DND-41 (cell line): Measurements from ENCODE around the gene MSI2.

Source experiments
- ATAC-seq: fragments of 200-7000 bp; cut with Tn5 transposase; 3 replicates; pipeline ENCODE4 v1.9.1; 2021; ENCODE audit warnings: low read depth; ENCODE audit not compliant: insufficient read depth
- DNase-seq: peaks from one replicate; pipeline ENCODE4 v3.0.0-alpha.2; 2020
- H2AFZ ChIP-seq: 2 replicates; pipeline ENCODE4 v1.6.0; 2012; ENCODE audit warnings: low read depth, low read length
- H3K27ac ChIP-seq: 2 replicates; pipeline ENCODE4 v1.5.1; 2012; ENCODE audit warnings: low read length, inconsistent platforms
- H3K27me3 ChIP-seq: fragments of 200-600 bp; sonication (generic); 2 replicates; pipeline ENCODE4 v1.6.0; 2012; ENCODE audit warnings: low read length, mild to moderate bottlenecking, inconsistent platforms; ENCODE audit not compliant: insufficient read depth, poor library complexity
- H3K36me3 ChIP-seq: 2 replicates; pipeline ENCODE4 v1.5.1; 2012; ENCODE audit warnings: low read length, inconsistent platforms; ENCODE audit not compliant: insufficient read depth
- H3K4me1 ChIP-seq: 2 replicates; pipeline ENCODE4 v1.5.1; 2012; ENCODE audit warnings: mild to moderate bottlenecking, low read length; ENCODE audit not compliant: insufficient read depth
- H3K4me2 ChIP-seq: 2 replicates; pipeline ENCODE4 v1.6.0; 2012; ENCODE audit warnings: mild to moderate bottlenecking, moderate library complexity, low read length, inconsistent platforms; ENCODE audit not compliant: insufficient read depth
- H3K4me3 ChIP-seq, 2 experiments: fragments of 200-600 bp in 1 of 2; shearing (Covaris generic) in 1 of 2; 2 replicates each; pipeline ENCODE4 v1.5.1; 2012 to 2016; ENCODE audit warnings: inconsistent platforms in 2 of 2, low read length in 2 of 2, mild to moderate bottlenecking in 2 of 2, low read depth in 1 of 2, moderate library complexity in 1 of 2
- H3K79me2 ChIP-seq: 2 replicates; pipeline ENCODE4 v1.6.0; 2012; ENCODE audit warnings: low read length, inconsistent platforms; ENCODE audit not compliant: insufficient read depth
- H3K9ac ChIP-seq: 2 replicates; pipeline ENCODE4 v1.6.0; 2012; ENCODE audit warnings: low read depth, mild to moderate bottlenecking, inconsistent platforms, low read length, moderate library complexity
- H3K9me3 ChIP-seq: 2 replicates; pipeline ENCODE4 v1.5.1; 2012; ENCODE audit warnings: low read length, moderate library complexity, mild to moderate bottlenecking, inconsistent platforms; ENCODE audit not compliant: insufficient read depth, severe bottlenecking
- H4K20me1 ChIP-seq: 2 replicates; pipeline ENCODE4 v1.6.0; 2012; ENCODE audit warnings: low read length; ENCODE audit not compliant: insufficient read depth
- EZH2 ChIP-seq: IDR thresholded peaks from 3 replicates; pipeline ENCODE4 v1.6.1; 2012; ENCODE audit warnings: borderline replicate concordance, low read depth, mild to moderate bottlenecking, moderate library complexity, low read length, inconsistent platforms; ENCODE audit not compliant: severe bottlenecking
- TF ChIP-seq, protein P1 (sequence below): IDR thresholded peaks from 2 replicates; pipeline ENCODE4 v1.5.1; 2012; ENCODE audit warnings: borderline replicate concordance, low read length, moderate library complexity, mild to moderate bottlenecking; ENCODE audit not compliant: poor library complexity, severe bottlenecking; ENCODE audit errors: extremely low read depth

The MSI2 gene

GRCh38 chr17:57234739-57235092 lies 21.6 kb upstream of the MSI2 start:
- no peaks in the 10 kb centered on the region for H4K20me1 ChIP-seq
- no peak overlapping the region for H3K4me2 ChIP-seq
- no peak overlapping the region for H3K4me3 ChIP-seq
- DNase-seq (no peak), ATAC-seq (no peak)
- H3K4me1 ChIP-seq = no peaks in the 10 kb centered on the region
- H3K27me3 ChIP-seq = no peaks in the 10 kb centered on the region
- H3K9ac ChIP-seq = no peak overlapping the region
- H3K36me3 ChIP-seq = no peaks in the 10 kb centered on the region
- H3K27ac ChIP-seq = no peak overlapping the region
- no peak for TF ChIP-seq EZH2
- TF ChIP-seq, protein P1, sequence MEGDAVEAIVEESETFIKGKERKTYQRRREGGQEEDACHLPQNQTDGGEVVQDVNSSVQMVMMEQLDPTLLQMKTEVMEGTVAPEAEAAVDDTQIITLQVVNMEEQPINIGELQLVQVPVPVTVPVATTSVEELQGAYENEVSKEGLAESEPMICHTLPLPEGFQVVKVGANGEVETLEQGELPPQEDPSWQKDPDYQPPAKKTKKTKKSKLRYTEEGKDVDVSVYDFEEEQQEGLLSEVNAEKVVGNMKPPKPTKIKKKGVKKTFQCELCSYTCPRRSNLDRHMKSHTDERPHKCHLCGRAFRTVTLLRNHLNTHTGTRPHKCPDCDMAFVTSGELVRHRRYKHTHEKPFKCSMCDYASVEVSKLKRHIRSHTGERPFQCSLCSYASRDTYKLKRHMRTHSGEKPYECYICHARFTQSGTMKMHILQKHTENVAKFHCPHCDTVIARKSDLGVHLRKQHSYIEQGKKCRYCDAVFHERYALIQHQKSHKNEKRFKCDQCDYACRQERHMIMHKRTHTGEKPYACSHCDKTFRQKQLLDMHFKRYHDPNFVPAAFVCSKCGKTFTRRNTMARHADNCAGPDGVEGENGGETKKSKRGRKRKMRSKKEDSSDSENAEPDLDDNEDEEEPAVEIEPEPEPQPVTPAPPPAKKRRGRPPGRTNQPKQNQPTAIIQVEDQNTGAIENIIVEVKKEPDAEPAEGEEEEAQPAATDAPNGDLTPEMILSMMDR = no peak
- H3K9me3 ChIP-seq = no peaks in the 10 kb centered on the region
- no peak overlapping the region for H2AFZ ChIP-seq
- no peaks in the 10 kb centered on the region for H3K79me2 ChIP-seq

- Histone ChIP-seq H4K20me1 (no peaks in the 10 kb centered on the region), H2AFZ (no peak overlapping the region), H3K27ac (no peak overlapping the region), H3K9me3 (no peaks in the 10 kb centered on the region), H3K36me3 (no peaks in the 10 kb centered on the region), H3K9ac (no peak overlapping the region), H3K27me3 (no peaks in the 10 kb centered on the region), H3K4me3 (no peak overlapping the region), H3K79me2 (no peaks in the 10 kb centered on the region), H3K4me2 (no peak overlapping the region), H3K4me1 (no peaks in the 10 kb centered on the region)
- TF ChIP-seq EZH2 = no peak
- TF ChIP-seq, protein P1 = no peak
- DNase-seq (no peak), ATAC-seq (no peak)
Observed at GRCh38 chr17:57235124-57235523, 21.2 kb upstream of the MSI2 start.

- Histone ChIP-seq H3K27ac (no peak overlapping the region), H3K27me3 (no peaks in the 10 kb centered on the region), H3K4me3 (no peak overlapping the region), H4K20me1 (no peaks in the 10 kb centered on the region), H3K36me3 (no peaks in the 10 kb centered on the region), H3K9ac (no peak overlapping the region), H3K4me1 (no peaks in the 10 kb centered on the region), H3K79me2 (no peaks in the 10 kb centered on the region), H3K4me2 (no peak overlapping the region), H3K9me3 (no peaks in the 10 kb centered on the region), H2AFZ (no peak overlapping the region)
- no peak for DNase-seq
- no peak for ATAC-seq
- TF ChIP-seq, protein P1 = no peak
Observed at GRCh38 chr17:57236686-57237299, 19.5 kb upstream of the MSI2 start.

DNA sequence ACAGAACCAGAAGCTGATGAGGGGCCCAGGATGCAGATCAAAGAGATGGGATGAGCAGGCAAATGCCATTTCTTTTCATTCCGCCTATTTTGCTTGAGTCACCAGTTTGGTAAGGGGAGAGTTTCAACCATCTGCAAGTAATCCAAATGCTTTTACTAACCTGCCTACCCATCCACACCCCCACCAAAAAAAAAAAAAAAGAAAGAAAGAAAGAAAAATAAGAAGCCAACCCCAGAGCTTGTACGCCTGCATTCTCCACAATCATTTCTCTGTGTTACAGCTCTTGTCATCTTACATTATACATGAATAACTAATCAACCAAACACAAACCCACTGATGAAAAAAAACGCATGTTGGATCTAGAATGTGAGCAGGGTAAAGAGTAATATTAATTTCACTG lies 15.7 kb upstream of the MSI2 start:
- no peak overlapping the region for H3K4me3 ChIP-seq
- TF ChIP-seq, protein P1 = no peak
- TF ChIP-seq EZH2 = no peak
- no peaks in the 10 kb centered on the region for H3K36me3 ChIP-seq
- no peak overlapping the region for H2AFZ ChIP-seq
- H3K9ac ChIP-seq = no peak overlapping the region
- H3K9me3 ChIP-seq = no peaks in the 10 kb centered on the region
- no peak overlapping the region for H3K4me2 ChIP-seq
- H3K27ac ChIP-seq = no peak overlapping the region
- no peaks in the 10 kb centered on the region for H4K20me1 ChIP-seq
- peaks cover 7% of the 10 kb centered on the region; the same call in 1 of the 2 replicates for H3K79me2 ChIP-seq
- peaks cover 24% of the 10 kb centered on the region for H3K4me1 ChIP-seq
- no peaks in the 10 kb centered on the region for H3K27me3 ChIP-seq
- ATAC-seq (no peak), DNase-seq (no peak)
